ENCODE data around the gene DLL3.

The DLL3 gene

DNA sequence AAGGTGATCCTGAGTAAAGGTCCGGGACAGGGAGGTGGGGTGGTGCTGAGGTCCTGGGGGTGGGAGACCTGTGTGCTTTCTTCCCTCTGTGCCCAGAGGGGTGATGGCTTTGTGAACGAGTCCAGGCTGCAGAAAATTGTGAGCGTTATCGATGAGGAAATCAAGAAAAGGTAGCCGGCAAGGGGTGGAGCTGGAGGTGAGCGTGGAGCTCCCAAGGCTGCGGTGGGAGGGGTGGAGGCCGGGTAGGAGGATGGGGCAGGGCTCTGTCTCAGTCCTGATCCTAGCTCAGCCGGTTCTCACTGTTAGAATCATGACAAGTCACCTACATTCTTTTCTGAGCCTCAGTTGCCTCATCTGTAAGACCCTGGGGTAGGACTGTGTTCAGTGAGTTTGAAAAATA, 20.2 kb downstream of the DLL3 start:
- DNase-seq: no peak

DNA sequence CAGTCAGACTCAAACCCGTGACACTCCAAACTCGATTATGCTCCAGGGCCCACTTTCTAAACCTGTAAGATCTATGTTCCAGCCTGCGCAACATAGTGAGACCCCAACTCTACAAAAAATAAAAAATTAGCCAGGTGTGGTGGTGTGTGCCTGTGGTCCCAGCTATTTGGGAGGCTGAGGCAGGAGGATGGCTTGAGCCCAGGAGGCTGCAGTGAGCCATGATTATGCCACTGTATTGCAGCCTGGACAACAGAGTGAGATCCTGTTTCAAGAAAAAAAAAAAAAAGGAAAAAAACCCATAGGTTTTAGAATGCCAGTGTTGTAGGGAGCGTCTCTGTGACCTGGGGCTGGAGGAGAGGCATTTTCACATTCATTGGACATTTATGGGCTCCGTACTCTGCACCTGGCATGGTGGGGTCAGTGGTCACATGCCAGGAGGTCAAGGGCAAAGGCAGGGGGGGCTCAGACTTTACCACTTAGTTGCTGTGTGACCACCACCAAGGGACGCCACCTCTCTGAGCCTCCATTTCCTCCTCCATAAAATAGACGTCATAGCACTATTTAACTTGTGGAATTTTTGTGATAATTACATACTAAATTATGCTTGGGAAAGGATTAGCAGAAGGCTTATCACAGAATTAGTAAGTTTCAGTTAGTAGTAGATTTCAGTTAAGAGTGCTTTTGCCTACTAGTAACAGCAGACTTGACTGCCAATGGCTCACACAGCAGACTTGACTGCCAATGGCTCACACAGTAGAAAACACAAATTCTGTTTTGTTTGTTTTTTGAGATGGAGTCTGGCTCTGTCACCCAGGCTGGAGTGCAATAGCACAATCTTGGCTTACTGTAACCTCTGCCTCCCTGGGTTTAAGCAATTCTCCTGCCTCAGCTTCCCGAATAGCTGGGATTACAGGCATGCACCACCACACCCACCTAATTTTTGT, 22.1 kb downstream of the DLL3 start:
- DNase-seq: no peak

DNA sequence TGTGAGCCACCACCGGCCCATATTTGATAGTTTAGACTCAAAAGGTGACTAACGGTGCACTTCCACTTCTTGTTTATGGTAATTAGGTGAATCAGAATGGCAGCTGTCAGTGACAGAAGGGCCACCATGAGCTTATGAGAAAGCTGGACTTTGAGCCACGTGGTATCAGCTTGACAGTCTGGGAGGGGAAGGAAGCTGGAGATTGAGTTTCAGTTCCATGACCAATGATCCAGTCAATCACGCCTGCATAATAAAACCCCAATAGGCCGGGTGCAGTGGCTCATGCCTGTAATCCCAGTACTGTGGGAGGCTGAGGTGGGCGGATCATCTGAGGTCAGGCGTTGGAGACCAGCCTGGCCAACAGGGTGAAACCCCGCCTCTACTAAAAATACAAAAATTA, 25.7 kb downstream of the DLL3 start:
- no peak for DNase-seq

DNA sequence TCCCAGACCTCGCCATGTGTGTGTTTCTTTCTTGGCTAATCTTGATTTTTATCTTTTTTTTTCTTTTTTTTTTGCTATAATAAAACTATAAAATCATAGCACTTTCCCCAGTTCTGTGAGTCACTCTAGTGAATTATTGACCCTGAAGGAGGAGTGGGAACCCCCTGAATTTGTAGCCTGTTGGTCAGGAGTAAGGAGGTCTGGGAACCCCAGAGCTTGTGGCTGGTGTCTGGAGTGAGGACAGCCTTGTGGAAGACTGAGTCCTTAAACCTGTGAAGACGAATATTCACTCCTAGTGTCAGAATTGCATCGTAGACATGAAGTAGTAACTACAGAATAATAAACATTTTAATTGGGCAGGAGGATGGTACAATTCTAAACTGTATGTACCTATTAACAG, 26.5 kb downstream of the DLL3 start:
- DNase-seq: no peak

DNA sequence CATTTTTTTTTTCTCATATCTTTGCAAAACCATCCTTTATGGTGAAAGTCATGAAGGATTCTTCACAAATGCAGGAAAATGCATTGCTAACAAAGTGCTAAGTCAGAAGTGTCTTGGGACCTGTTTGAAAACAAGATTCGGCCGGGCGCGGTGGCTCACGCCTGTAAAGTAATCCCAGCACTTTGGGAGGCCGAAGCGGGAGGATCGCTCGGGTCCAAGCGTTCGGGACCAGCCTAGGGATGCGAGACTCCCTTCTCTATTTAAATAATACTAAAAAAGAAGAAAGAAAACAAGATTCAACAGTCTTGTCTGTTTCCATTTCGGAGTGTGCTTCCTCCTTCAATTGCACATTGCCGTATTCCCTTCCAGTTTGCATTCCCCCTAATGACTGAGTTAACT, 33.1 kb downstream of the DLL3 start:
- DNase-seq: no peak

DNA sequence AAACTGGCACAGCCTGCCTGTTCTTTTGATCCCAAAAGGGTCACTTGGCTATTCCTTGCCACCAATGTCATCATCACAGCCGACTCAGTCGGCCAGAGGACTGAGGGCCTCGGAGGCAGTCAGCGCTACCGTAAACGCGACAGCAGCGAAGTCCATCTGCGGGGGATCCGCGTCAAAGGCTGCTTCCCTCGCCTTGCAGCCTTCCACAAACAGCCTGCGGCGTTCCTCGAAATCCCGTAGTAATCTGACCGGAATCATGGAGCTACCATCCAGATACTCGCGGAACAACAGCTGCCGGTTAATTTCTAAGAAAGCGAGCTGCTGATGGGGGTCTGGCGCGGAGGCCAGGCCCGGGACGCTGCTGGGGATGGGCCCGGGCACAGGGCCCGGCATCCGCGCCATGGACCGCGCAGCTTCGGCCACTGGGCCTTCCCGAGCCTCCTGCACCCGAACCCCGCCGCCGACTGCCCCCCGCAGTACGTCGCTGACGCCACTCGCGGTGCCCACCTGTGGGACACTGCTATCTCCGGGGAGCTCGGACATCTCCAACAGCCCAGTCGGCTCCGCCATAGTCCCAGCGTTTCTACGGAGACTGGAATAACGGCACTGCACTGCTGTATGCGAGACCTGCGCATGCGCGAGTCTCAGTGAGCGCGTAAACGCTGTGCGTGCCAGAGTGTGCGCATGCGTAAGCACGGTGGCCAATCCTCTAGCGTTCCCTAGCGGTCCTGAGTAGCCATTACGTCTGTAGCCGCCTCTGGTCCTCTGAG, 33.7 kb downstream of the DLL3 start, which contains the start of gene EID2B:
Gene EID2B (minus strand): TSS at position 620 of the 770 bp plus-strand sequence. CDS start 50 bp downstream, at position 570.
- DNase-seq: peak; percentile 81 to 89 (median 86)

DNA sequence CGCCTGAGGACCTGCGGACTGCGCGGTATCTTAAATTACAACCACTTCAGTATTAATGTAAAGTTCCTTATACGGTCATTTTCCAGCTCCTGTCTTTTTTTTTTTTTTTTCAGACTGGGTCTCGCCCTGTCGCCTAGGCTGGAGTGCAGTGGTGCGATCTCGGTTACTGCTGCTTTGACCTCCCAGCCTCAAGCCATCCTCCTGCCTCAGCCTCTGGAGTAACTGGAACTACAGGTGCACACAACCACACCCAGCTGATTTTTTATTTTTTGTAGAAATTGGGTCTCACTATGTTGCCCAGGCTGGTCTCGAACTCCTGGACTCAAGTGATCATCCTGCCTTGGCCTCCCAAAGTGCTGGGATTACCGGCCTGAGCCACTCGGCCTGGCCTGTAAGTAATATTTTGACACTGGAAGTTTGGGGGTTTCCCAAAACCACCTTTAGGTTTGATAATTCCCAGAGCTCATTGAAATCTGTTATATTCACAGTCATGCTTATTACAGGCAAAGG, 34.3 kb downstream of the DLL3 start:
- DNase-seq: no peak

DNA sequence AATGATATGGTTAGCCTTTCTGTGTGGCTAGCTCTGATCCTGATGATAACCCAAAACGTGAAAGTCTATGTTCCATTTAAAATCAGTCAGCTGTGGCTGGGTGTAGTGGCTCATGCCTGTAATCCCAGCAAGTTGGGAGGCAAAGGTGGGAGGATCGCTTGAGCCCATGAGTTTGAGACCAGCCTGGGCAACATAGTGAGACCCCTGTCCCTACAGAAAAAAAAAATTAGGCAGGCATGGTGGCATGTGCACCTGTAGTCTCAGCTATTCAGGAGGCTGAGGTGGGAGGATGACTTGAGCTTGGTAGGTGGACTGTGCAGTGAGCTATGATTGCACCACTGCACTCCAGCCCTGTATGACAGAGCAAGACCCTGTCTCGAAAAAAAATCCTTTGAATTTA, 35.0 kb downstream of the DLL3 start:
- DNase-seq: no peak

DNA sequence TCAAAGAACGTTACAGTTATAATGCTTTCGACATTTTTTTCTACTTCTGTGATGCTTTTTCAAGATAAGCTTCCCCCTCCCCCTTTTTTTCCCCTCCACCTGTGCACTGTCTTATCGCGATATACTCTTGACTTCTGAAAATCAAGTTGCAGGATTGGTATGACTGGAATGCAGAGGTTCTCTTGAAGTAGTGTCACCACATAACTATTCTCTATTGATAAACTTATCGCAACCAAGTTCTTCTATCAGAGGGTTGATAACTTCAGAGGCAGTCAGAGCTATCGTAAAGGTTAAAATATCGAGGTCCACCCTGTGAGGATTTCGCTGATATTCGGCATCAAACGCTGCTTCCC, 40.4 kb downstream of the DLL3 start:
- no peak for DNase-seq

DNA sequence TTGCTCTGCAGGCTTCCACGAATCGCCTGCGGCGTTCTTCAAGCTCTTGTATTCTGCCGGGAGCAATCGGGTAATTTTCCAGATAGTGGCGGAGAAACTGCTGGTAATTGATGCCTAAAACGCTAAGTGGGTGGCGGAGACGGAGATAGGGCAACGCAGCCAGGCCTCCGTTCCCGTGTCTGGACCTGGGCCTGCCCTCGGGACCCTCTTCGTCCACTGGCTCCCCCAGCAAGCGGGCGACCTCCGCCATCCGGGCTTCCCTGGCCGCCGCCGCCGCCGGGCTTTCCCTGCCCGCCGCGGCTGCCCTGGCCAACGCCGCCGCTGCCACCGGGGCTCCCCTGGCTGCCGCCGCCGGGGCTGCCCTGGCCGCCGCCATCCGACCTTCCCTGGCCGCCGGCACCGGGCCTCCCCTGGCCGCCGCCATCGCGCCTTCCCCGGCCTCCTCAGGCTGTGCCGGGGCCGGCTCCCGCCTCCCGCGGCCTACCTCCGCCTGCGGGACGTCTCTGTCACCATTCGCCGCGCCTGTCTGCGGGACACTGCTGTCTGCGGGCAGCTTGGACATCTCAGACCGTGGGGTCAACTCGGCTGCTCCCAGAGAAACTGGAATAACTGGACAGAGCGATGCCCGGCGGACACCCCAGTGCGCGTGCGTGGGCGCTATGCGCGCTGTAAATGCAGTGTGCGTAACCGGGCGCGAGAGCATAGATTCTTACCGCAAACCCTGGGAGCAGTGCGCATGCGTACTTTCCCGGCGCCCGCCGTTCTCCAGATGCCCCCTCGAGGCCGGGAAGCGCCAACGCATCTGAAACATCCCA, 41.0 kb downstream of the DLL3 start, which contains the start of gene EID2:
Gene EID2 (minus strand): TSS at position 644 of the 815 bp plus-strand sequence. CDS start 82 bp downstream, at position 562.
- DNase-seq: peak; percentile 88 to 91 (median 89)

DNA sequence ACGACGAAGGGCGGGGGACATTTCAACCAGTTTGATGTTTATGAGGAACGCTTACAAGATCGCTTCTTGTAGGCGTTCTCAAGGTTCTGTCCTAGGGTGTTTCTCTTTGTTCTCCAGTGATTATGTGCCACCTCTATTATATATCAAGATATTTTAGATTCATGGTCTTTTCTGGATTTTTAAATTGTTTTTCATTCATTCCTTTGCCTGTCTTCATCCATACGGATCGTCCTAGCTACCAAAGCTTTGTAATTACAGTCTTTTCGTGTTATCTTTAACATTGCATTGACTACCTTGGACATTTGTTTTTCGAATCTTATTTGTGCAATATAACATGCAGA, 41.6 kb downstream of the DLL3 start:
- DNase-seq: no peak

DNA sequence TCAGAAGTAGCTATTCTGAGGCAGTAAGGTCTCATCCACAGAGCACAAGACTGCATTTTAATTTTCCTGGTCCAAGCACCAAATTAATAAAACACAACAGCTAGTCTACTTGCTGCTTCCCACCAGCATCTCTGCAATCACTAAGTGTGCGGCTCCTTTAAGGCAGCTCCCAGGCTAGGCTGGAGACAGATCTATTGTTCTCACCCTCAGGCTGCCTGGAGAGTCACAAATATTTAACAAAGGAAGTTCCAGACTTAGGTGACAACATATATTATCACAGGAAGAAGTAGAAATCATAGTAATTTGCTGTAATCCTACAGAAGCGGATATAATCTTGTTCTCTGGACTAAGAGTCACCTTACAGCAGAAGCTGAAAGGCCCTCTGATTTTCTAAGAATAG, 43.5 kb downstream of the DLL3 start:
- no peak for DNase-seq

DNA sequence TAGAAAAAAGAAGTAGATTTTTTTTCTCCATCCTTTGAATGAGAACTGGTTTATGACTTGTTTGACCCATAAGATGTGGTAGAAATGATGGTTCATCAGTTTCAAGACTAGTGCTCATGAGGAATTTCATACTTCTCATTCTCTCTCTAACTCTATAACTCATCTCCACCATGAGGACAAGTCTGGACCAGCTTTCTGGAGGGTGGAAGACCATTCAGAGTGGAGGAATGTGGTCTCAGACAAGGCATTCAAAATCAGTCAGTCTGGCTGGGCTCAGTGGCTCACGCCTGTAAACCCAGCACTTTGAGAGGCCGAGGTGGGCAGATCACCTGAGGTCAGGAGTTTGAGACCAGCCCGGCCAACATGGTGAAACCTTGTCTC, 44.7 kb downstream of the DLL3 start:
- no peak for DNase-seq

DNA sequence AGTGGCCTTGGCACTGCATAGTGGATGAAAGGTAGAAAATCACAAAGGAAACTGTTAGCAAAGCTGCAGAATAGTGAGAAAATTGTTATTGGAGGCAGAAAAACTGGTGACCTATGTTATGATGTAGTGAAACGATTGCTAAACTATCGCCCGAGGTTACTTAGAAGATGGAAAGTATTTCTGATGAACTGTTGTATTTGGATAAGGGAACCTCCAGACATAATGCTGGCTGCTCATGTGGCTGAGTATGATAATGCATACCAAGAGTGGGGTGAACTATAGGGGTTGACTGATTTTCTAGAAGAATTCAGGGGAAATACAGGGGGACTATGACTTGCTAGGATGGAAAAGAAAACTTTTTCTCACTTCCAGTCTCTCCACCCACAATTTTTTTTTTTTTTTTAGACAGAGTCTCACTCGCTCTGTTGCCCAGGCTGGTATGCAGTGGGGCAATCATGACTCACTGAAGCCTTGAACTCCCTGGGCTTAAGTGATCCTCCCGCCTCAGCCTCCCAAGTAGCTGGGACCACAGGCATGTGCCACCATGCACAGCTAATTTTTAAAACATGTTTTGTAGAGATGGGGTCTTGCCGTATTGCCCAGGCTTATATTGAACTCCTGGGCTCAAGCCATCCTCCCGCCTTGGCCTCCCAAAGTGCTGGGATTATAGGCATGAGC, 45.6 kb downstream of the DLL3 start:
- DNase-seq: no peak

DNA sequence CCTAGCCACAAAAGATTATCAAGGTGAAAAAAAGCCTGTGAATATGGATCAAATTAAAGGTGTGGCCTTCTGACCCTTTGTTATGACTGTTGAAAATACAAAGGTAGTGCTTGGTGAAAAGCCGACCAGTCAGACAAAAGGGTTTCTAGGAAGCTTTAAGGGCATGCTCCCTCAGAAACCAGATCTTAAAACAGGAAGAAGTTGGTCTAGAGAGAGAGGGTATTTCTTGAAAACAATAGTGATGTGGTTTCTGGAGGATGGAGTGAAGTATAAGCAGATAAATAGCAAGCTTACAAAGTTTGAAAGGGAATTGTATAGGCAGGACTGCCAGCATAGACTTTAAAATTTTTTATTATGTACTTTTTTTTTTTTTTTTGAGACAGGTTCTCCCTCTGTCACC, 46.2 kb downstream of the DLL3 start:
- DNase-seq: no peak

DNA sequence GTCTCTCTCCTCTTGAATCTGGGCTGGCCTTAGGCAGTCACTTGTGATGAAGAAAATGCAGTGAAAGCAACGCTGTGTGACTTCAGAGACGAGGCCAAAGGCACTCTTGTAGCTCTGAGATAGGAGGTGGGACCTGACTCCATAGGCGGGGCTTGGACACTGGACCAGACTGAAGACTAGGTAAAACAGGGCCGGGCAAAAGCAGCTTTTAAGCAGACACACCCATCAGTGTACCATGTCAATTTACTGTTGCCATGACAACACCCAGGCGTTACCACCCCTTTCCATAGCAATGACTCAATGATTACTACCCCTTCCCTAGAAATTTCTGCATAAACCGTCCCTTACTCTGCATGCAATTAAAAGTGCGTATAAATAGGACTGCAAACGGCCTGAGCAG, 47.9 kb downstream of the DLL3 start:
- DNase-seq: no peak

DNA sequence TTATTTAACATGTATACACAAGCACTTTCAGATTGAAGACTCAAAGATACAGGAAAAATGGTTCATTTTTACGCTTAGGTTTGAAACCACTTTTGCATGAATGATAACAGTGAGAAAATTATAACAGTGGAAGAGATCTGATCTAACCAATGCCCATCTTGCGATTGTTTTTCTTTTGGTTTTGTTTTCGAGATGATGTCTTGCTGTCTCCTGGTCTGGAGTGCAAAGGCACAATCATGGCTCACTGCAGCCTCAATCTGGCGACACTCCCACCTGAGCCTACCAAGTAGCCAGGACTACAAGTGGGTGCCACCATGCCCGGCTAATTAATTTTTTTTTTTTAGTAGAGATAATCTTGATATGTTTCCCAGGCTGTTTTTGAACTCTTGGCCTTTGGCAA, 51.5 kb downstream of the DLL3 start:
- no peak for DNase-seq

DNA sequence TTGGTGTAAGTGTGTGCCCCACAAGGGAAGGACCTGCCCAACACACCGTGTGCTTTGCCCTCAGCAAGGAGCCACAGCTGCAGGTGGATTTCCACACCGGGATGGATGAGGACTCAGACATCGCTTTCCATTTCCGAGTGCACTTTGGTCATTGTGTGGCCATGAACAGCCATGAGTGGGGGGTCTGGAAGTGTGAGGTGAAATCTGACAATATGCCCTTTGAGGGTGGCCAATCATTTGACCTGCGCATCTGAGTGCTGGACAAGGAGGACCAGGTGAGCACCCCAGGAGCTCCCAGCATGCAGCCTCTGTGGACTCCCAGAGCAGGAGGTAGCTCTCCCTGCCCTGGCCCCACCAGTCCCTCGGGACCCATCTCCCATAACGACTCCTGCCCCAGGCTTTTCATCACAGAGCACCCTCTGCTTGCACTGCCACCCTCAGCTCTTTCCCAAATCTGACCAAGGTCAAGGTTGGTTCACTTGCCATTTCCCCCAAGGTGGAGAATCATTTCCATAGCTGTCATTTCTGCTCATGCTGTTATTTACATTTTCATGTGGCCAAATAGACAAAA, 54.4 kb downstream of the DLL3 start:
- no peak for DNase-seq

DNA sequence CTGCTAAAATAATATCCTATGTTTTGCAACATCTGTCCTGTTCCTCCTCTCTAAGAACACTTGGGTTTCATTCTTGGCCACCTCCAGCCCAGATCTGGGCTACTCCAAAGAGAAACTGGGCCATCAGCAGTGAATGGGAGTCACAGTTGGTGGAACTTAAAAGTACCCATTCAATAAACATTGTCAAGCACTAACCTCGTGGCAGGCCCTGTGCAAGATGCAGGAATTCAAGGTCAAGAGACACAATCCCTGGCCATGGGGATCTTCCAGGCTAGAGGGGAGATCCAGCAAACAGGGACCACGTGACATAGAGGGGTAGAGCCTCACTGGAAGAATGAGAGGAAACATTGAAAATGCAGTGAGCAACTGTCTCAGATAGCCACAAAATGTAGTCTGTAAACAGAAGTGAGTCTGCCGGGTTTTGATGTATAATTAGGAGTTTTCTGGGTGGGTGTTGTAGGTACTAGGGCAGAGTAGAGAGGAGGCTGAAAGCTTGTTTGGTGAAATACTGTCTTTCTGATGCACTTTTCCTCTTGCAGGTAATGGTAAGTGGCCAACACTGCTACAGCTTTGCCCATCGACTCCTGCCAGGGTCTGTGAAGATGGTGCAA, 56.1 kb downstream of the DLL3 start:
- no peak for DNase-seq

DNA sequence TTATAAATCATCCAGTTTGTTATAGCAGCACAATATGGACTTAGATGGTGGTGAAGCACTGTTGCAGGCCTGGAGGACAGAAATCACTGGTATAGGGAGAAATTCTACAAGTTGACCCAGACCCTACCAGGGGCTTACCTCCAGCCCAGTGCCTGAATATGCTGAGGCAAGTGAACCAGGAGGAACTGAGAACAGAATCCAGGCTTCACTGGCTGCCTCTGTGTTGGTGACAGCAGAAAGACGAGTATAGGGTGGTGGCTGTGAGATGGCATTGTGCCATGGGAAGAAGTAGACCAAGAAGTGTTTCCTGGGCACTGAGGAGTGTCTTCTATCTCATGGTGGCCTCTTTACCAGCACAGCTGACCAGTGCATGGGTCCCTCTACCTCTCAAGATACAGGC, 57.1 kb downstream of the DLL3 start:
- DNase-seq: no peak

Data from activated naive CD4-positive, alpha-beta T cell (primary cell).